GM12874 (cell line): ENCODE data around the gene KNTC1.

ENCODE experiments used
- TF ChIP-seq, protein P1 (sequence below): IDR thresholded peaks from 2 replicates; pipeline ENCODE4 v1.5.1; 2011; ENCODE audit warnings: low read depth, mild to moderate bottlenecking, control low read depth, low read length, moderate library complexity; ENCODE audit not compliant: insufficient read depth

Gene KNTC1

DNA sequence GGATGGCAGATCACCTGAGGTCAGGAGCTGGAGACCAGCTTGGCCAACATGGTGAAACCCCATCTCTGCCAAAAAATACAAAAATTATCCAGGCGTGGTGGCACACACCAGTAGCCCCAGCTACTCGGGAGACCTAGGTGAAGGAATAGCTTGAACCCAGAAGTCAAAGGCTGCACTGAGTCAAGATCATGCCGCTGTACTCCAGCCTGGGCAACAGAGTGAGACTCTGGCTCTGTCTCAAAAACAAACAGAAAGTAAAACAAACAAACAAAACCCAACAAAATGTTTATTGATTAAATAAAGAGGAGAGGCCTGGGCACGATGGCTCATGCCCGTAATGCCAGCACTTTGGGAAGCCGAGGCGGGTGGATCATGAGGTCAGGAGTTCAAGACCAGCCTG, 31.8 kb upstream of the KNTC1 start:
- TF ChIP-seq, protein P1, sequence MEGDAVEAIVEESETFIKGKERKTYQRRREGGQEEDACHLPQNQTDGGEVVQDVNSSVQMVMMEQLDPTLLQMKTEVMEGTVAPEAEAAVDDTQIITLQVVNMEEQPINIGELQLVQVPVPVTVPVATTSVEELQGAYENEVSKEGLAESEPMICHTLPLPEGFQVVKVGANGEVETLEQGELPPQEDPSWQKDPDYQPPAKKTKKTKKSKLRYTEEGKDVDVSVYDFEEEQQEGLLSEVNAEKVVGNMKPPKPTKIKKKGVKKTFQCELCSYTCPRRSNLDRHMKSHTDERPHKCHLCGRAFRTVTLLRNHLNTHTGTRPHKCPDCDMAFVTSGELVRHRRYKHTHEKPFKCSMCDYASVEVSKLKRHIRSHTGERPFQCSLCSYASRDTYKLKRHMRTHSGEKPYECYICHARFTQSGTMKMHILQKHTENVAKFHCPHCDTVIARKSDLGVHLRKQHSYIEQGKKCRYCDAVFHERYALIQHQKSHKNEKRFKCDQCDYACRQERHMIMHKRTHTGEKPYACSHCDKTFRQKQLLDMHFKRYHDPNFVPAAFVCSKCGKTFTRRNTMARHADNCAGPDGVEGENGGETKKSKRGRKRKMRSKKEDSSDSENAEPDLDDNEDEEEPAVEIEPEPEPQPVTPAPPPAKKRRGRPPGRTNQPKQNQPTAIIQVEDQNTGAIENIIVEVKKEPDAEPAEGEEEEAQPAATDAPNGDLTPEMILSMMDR, result no peak

- TF ChIP-seq, protein P1, result no peak
Observed at GRCh38 chr12:122499991-122500684, 26.9 kb upstream of the KNTC1 start.

GRCh38 chr12:122500685-122501488, 26.2 kb upstream of the KNTC1 start, which contains the start of gene ZCCHC8:
TSS of gene ZCCHC8 (minus strand) at chr12:122500932. CDS start at chr12:122500840, 92 bp downstream.
- TF ChIP-seq, protein P1, result peak; percentile 24; the same call in 1 of the 2 replicates

DNA sequence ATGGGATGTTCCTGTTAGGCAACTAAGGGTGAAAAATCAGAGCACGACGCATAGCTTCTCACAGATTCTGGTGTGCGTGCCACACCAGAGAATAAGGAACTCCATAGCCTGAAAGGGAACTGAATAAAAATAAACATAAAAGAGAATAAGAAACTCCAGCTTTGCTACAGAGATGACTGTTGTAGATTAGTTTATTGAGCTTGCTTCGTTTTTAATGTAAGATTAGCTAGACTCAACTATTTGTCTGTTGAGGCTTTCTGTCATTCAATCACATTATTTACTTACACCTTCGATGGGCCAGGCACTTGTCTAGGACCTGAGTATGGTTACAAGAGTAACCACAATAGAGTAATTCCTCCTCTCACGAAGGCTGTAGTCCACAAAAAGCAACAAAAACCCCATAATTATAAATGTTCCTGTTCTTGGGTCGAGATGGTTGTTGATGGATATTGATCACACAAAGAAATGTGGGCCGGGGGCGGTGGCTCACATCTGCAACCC, 25.5 kb upstream of the KNTC1 start:
- TF ChIP-seq, protein P1, result no peak

GRCh38 chr12:122503147-122503751, 23.8 kb upstream of the KNTC1 start:
- TF ChIP-seq, protein P1, result no peak

GRCh38 chr12:122503783-122504590, 23.1 kb upstream of the KNTC1 start:
- TF ChIP-seq, protein P1, result no peak
